ENCODE results near the gene INPP4A. TPM values are rescaled to one million over a fixed set of nuclear protein-coding genes. Genes with fewer than 3 reads are reported as not detected.

INPP4A gene
- total RNA-seq = 10 to 100 TPM; 27.7 to 34.2 TPM
- polyA plus RNA-seq (ENCODE audit: insufficient read length in 6 of 6) = 10 to 100 TPM; 20.6 to 24.1 (median 22.0) TPM
- long read RNA-seq, donor 1 = 0 reads
- long read RNA-seq, donor 2 = 0 reads
- long read RNA-seq, donor 3, partial matches to known transcripts = 0 of 1 reads
- long read RNA-seq, donor 3, other reads (novel, unspliced or antisense) = 0 of 1 reads
- long read RNA-seq, donor 4 = 0 reads
- long read RNA-seq, donor 5, partial matches to known transcripts = 84 of 90 reads
- long read RNA-seq, donor 5, other reads (novel, unspliced or antisense) = 6 of 90 reads
- long read RNA-seq, donor 6 = 0 reads
- long read RNA-seq, donor 7 = 0 reads
- long read RNA-seq, donor 8, partial matches to known transcripts = 18 of 76 reads
- long read RNA-seq, donor 8, other reads (novel, unspliced or antisense) = 58 of 76 reads
- long read RNA-seq, donor 9 = 0 reads
- long read RNA-seq, donor 10, partial matches to known transcripts = 1 of 3 reads
- long read RNA-seq, donor 10, other reads (novel, unspliced or antisense) = 2 of 3 reads
- long read RNA-seq, donor 11, partial matches to known transcripts = 49 of 49 reads
- long read RNA-seq, donor 11, other reads (novel, unspliced or antisense) = 0 of 49 reads
- long read RNA-seq, donor 12 = 0 reads

GRCh38 chr2:98444436-98445176, at the start of gene INPP4A:
INPP4A (plus strand) TSS chr2:98444858; CDS start chr2:98520049, 75,191 bp downstream.
- peak within 1 kb of the TSS; percentile 73 to 78 for H3K4me3 ChIP-seq
- no peaks in the 10 kb centered on the region for H3K27me3 ChIP-seq
- H3K36me3 ChIP-seq = no peaks in the 10 kb centered on the region
- ATAC-seq = peak; percentile 95
- TF ChIP-seq, protein P1, sequence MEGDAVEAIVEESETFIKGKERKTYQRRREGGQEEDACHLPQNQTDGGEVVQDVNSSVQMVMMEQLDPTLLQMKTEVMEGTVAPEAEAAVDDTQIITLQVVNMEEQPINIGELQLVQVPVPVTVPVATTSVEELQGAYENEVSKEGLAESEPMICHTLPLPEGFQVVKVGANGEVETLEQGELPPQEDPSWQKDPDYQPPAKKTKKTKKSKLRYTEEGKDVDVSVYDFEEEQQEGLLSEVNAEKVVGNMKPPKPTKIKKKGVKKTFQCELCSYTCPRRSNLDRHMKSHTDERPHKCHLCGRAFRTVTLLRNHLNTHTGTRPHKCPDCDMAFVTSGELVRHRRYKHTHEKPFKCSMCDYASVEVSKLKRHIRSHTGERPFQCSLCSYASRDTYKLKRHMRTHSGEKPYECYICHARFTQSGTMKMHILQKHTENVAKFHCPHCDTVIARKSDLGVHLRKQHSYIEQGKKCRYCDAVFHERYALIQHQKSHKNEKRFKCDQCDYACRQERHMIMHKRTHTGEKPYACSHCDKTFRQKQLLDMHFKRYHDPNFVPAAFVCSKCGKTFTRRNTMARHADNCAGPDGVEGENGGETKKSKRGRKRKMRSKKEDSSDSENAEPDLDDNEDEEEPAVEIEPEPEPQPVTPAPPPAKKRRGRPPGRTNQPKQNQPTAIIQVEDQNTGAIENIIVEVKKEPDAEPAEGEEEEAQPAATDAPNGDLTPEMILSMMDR (IDR thresholded peaks at IDR 0.05) = no peak
- H3K4me1 ChIP-seq = peaks cover 0 to 26% of the 10 kb centered on the region in 2 donors
- H3K9me3 ChIP-seq = no peaks in the 10 kb centered on the region
- intact Hi-C loops (cut with DNase I) = no loop called here
- peak; percentile 79 to 95 (median 84) for DNase-seq
- peak within 1 kb of the TSS; percentile 59 to 83 for H3K27ac ChIP-seq

DNA sequence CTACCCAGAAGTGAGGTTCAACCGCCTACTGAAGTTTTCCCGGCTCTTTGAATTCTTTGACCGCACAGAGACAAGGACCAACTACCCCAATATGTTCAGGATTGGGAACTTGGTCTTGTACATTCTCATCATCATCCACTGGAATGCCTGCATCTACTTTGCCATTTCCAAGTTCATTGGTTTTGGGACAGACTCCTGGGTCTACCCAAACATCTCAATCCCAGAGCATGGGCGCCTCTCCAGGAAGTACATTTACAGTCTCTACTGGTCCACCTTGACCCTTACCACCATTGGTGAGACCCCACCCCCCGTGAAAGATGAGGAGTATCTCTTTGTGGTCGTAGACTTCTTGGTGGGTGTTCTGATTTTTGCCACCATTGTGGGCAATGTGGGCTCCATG, 48.7 kb upstream of the INPP4A start:
- no peaks in the 10 kb centered on the region for H3K36me3 ChIP-seq
- peaks cover 0 to 11% of the 10 kb centered on the region in 2 donors for H3K27me3 ChIP-seq
- H3K9me3 ChIP-seq = no peaks in the 10 kb centered on the region
- ATAC-seq (no peak), DNase-seq (no peak)
- TF ChIP-seq, protein P1 (IDR thresholded peaks at IDR 0.05) = no peak
- H3K27ac ChIP-seq = no peak overlapping the region
- H3K4me3 ChIP-seq = no peak overlapping the region
- intact Hi-C loops (cut with DNase I) = no loop called here
- no peaks in the 10 kb centered on the region for H3K4me1 ChIP-seq

- Histone ChIP-seq H3K36me3 (no peaks in the 10 kb centered on the region), H3K4me1 (no peaks in the 10 kb centered on the region), H3K27me3 (peaks cover 0 to 11% of the 10 kb centered on the region in 2 donors), H3K27ac (no peak overlapping the region), H3K9me3 (no peaks in the 10 kb centered on the region), H3K4me3 (no peak overlapping the region)
- TF ChIP-seq, protein P1 (IDR thresholded peaks at IDR 0.05) = no peak
- DNase-seq (no peak), ATAC-seq (no peak)
- intact Hi-C loops (cut with DNase I) = no loop called here
Measured at GRCh38 chr2:98396745-98397355, 47.8 kb upstream of the INPP4A start.

DNA sequence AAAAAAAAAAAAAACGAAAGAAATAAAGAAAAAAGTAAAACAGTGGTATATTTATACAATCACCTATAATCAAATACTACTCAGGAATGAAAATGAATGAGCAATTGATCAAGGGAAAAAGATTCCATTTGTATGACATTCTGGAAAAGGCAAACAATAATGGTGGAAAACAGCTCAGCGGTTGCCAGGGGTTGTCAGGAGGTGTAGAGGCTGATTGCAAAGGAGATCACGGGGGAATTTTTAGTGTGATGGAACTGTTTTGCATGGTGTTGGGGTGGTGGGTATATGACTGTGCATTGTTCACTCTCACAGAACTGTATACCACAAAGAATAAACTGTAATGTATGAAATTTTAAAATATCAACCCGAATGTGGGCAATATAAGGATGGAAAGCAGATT, 45.5 kb upstream of the INPP4A start:
- TF ChIP-seq, protein P1 (IDR thresholded peaks at IDR 0.05) = no peak
- Histone ChIP-seq H3K9me3 (no peaks in the 10 kb centered on the region), H3K36me3 (no peaks in the 10 kb centered on the region), H3K27me3 (peaks cover 0 to 11% of the 10 kb centered on the region in 2 donors), H3K4me3 (no peak overlapping the region), H3K4me1 (no peaks in the 10 kb centered on the region), H3K27ac (no peak overlapping the region)
- ATAC-seq (no peak), DNase-seq (no peak)
- intact Hi-C loops (cut with DNase I) = no loop called here

All from left lung (tissue), 14 donors.